NCI-H1436 (cell line): Measurements from ENCODE around the gene ZG16.
A peak's percentile ranks its signal among the peaks of the same experiment; 100 is the strongest.

ENCODE experiments used
- DNase-seq: peaks from one replicate; lab custom pipeline; 2025; lab: John Stamatoyannopoulos, UW

Gene ZG16

GRCh38 chr16:29809850-29810698, 32.0 kb downstream of the ZG16 start:
- DNase-seq = no peak

- no peak for DNase-seq
These were observed 32.7 kb downstream of the ZG16 start for GRCh38 chr16:29810699-29811169.

GRCh38 chr16:29811170-29811895, 33.3 kb downstream of the ZG16 start:
- peak; percentile 87 for DNase-seq

GRCh38 chr16:29811896-29812665, 34.0 kb downstream of the ZG16 start, which contains the start of gene PRRT2:
PRRT2 (plus strand) TSS chr16:29812193; CDS start chr16:29813055, 862 bp downstream.
- DNase-seq = peak; percentile 68

- DNase-seq = no peak
These were observed 34.9 kb downstream of the ZG16 start for GRCh38 chr16:29812754-29813643.

GRCh38 chr16:29813644-29814562, 35.8 kb downstream of the ZG16 start:
- DNase-seq = peak; percentile 12

- DNase-seq = no peak
These were observed 36.5 kb downstream of the ZG16 start for GRCh38 chr16:29814592-29814991.

GRCh38 chr16:29815032-29815721, 37.1 kb downstream of the ZG16 start:
- DNase-seq = peak; percentile 56

- peak; percentile 98 for DNase-seq
These were observed 38.0 kb downstream of the ZG16 start, which contains the start of gene PAGR1 for GRCh38 chr16:29815793-29816693. PAGR1 (plus strand) TSS chr16:29816152; CDS start chr16:29816526, 374 bp downstream.

GRCh38 chr16:29816694-29817441, 38.8 kb downstream of the ZG16 start:
- peak; percentile 30 for DNase-seq

GRCh38 chr16:29818082-29818481, 40.0 kb downstream of the ZG16 start:
- no peak for DNase-seq

GRCh38 chr16:29819506-29819905, 41.5 kb downstream of the ZG16 start:
- DNase-seq = no peak

- peak; percentile 28 for DNase-seq
These were observed 42.2 kb downstream of the ZG16 start, which contains the start of gene MVP for GRCh38 chr16:29820271-29820701. MVP (plus strand) TSS chr16:29820462; CDS start chr16:29830550, 10,088 bp downstream.

GRCh38 chr16:29820730-29821642, 42.9 kb downstream of the ZG16 start:
- DNase-seq = no peak

- no peak for DNase-seq
These were observed 43.6 kb downstream of the ZG16 start for GRCh38 chr16:29821643-29822115.

- no peak for DNase-seq
These were observed 46.6 kb downstream of the ZG16 start for GRCh38 chr16:29824589-29825144.
